Epidermal melanocyte (primary cell): Measurements from ENCODE around the gene PPM1G.

Source experiments
- DNase-seq: peaks from one replicate; pipeline ENCODE4 v3.0.0; 2011; ENCODE audit warnings: low spot score; ENCODE audit not compliant: insufficient read length

PPM1G gene

GRCh38 chr2:27335311-27335710 is 74.1 kb downstream of the PPM1G start:
- no peak for DNase-seq
